ENCODE results near the gene PTPRK. TPM values are rescaled to one million over a fixed set of nuclear protein-coding genes. Genes with fewer than 3 reads are reported as not detected.

PTPRK gene
- total RNA-seq, 4 donors from 2014 or later: 26.7 to 47.5 (median 41.4) TPM

DNA sequence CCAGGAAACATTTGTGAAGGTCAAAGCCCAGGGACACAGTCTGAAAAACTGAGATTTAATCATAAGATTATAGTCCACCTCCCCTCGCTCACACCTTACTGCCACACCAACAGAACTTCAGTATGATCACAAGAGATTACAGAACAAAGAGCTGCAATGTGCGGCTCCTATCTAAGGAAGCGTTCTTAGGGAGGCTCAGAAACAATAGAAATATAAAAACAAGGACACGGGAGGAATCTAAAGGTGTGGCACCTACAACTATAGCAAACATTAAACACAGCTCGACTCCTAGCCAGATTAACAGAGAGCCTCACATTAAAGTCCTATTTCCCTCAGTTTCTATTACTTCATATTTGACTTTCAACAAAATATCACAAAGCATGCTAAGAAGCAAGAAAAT is 579.2 kb downstream of the PTPRK start:
- intact Hi-C loops (cut with DNase I; ENCODE audit: low total_unique reads): no loop called here
- no peak overlapping the region for H3K4me3 ChIP-seq (ENCODE audit: low read depth, poor library complexity, severe bottlenecking)
- TF ChIP-seq, protein P1, sequence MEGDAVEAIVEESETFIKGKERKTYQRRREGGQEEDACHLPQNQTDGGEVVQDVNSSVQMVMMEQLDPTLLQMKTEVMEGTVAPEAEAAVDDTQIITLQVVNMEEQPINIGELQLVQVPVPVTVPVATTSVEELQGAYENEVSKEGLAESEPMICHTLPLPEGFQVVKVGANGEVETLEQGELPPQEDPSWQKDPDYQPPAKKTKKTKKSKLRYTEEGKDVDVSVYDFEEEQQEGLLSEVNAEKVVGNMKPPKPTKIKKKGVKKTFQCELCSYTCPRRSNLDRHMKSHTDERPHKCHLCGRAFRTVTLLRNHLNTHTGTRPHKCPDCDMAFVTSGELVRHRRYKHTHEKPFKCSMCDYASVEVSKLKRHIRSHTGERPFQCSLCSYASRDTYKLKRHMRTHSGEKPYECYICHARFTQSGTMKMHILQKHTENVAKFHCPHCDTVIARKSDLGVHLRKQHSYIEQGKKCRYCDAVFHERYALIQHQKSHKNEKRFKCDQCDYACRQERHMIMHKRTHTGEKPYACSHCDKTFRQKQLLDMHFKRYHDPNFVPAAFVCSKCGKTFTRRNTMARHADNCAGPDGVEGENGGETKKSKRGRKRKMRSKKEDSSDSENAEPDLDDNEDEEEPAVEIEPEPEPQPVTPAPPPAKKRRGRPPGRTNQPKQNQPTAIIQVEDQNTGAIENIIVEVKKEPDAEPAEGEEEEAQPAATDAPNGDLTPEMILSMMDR (IDR thresholded peaks at IDR 0.05): no peak
- TF ChIP-seq POLR2A (IDR thresholded peaks at IDR 0.05): no peak
- 92 to 94% methylated on average over 5 of the region's 5 CpGs for WGBS, 2 donors
- no peak for DNase-seq (ENCODE audit: low spot score in 2 of 2)

DNA sequence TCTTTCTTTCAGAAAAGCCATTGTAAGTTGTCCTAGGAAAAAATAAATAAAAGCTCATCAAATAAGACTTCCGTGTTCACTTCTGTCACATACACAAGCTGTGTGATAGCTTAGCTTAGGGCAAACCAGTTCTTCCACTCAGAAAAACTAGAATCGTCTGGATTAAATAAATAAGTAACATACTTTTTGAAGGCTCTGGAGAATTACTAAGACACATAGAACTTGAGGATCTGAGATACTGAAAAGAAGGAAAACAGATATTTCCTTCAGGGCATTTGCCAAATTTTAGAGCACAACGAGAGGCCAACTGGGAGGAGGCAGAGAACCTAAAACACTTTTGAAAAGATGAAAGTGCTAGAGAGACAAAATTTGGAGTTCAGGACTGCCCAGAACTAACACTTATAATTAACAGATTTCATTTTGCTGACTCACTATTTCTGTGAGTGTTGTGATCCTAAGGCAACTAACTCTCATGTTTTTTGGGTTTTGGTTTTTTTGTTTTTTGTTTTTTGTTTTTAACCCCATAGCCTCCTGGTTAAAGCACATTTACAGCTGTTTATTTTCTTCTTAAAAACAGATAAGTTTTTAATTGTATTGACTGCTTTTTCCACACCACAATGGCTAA is 580.8 kb downstream of the PTPRK start:
- no peak for TF ChIP-seq POLR2A (IDR thresholded peaks at IDR 0.05)
- TF ChIP-seq, protein P1 (IDR thresholded peaks at IDR 0.05): no peak
- 13 to 15% methylated on average over 3 of the region's 3 CpGs for WGBS, 2 donors
- DNase-seq (ENCODE audit: low spot score in 2 of 2): no peak
- no peak overlapping the region for H3K4me3 ChIP-seq (ENCODE audit: low read depth, poor library complexity, severe bottlenecking)
- intact Hi-C loops (cut with DNase I; ENCODE audit: low total_unique reads): no loop called here

DNA sequence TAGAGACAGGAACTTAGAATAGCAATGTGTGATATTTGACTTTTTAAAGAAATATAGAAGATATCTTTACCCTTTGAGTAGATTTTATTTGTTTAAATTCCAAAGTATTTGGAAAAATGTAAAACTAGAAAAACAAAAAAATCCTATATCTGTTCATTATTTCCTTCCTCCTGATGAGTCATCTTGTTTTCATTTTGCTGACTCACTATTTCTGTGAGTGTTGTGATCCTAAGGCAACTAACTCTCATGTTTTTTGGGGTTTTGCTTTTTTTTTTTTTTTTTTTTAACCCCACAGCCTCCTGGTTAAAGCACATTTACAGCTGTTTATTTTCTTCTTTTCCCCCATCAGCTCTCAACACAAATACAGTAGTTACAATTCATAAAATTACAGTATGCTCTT is 581.7 kb downstream of the PTPRK start:
- DNase-seq (ENCODE audit: low spot score in 2 of 2): no peak
- H3K4me3 ChIP-seq (ENCODE audit: low read depth, poor library complexity, severe bottlenecking): no peak overlapping the region
- TF ChIP-seq, protein P1 (IDR thresholded peaks at IDR 0.05): no peak
- TF ChIP-seq POLR2A (IDR thresholded peaks at IDR 0.05): no peak
- intact Hi-C loops (cut with DNase I; ENCODE audit: low total_unique reads): no loop called here

DNA sequence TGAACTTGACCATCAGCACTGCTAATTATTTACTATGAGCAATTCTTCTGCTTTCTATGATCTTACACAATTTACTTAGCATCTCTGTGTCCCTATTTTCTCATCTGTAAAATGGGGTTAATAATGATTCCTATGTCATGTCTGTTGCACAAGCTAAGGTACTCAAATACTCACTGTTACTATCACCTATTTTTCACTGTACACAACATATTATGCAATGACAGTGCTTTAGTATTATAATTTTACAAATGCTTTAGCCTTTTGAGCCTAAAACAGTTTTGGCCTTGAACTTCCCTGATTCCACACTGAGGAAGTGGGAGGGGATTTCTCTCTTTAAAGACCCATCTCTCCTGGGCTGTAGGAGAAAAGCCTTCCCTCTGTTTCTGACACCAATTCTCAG is 582.7 kb downstream of the PTPRK start:
- H3K4me3 ChIP-seq (ENCODE audit: low read depth, poor library complexity, severe bottlenecking): no peak overlapping the region
- intact Hi-C loops (cut with DNase I; ENCODE audit: low total_unique reads): no loop called here
- DNase-seq (ENCODE audit: low spot score in 2 of 2): no peak
- TF ChIP-seq, protein P1 (IDR thresholded peaks at IDR 0.05): no peak
- TF ChIP-seq POLR2A (IDR thresholded peaks at IDR 0.05): no peak

DNA sequence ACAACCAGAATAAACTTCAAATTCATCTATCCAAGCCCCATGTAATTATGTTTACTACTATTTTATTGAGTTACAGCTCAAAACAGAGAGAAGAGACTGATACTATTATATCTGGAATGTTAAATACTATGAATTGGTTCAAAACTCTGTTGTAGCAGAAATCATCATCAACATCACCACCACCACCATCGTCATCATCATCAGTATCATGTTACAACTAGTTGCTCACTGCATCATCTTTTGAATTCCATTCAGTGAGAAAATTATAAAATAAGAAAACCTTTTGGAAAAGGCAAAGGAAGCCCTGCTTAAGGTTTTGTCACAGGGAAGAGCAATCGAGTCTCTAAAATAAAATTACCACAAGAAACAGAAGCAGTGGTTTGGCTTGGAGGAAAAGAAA is 583.3 kb downstream of the PTPRK start:
- 67 to 71% methylated on average over 2 of the region's 2 CpGs for WGBS, 2 donors
- no peak overlapping the region for H3K4me3 ChIP-seq (ENCODE audit: low read depth, poor library complexity, severe bottlenecking)
- intact Hi-C loops (cut with DNase I; ENCODE audit: low total_unique reads): no loop called here
- DNase-seq (ENCODE audit: low spot score in 2 of 2): no peak
- TF ChIP-seq POLR2A (IDR thresholded peaks at IDR 0.05): no peak
- TF ChIP-seq, protein P1 (IDR thresholded peaks at IDR 0.05): no peak

DNA sequence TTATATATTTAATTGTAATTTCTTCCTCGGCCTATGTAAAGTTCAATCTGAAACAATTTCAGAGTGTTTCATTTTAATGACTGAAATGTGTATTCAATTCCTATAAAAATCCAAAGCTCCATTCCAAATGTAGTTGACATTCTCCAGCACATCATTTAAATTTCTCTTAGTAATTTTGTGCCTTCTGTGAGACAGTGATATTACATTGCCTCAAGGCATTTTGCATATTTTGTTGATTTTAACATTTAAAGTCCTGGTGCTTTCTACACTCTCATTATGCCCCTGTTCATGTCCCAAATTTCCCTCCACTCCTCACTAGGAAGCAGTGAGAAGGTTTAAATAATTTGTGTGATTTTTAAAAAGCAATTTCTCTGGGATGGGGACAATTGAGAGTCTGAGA is 585.4 kb downstream of the PTPRK start:
- intact Hi-C loops (cut with DNase I; ENCODE audit: low total_unique reads): no loop called here
- DNase-seq (ENCODE audit: low spot score in 2 of 2): no peak
- TF ChIP-seq POLR2A (IDR thresholded peaks at IDR 0.05): no peak
- TF ChIP-seq, protein P1 (IDR thresholded peaks at IDR 0.05): no peak
- 43 to 47% methylated on average over 1 of the region's 1 CpG for whole genome bisulfite sequencing, 2 donors
- no peak overlapping the region for H3K4me3 ChIP-seq (ENCODE audit: low read depth, poor library complexity, severe bottlenecking)

All from lower leg skin (tissue), 4 donors.